Psoas muscle (tissue), 8 donors: ENCODE results near the gene ENTPD2. TPM values are rescaled to one million over a fixed set of nuclear protein-coding genes. Genes with fewer than 3 reads are reported as not detected.

Experiments used
- ATAC-seq, 4 donors: fragments of 200-7000 bp; cut with Tn5 transposase; one replicate each; pipeline ENCODE4 v1.9.1; 2020; ENCODE audit warnings: moderate library complexity in 3 of 4, mild to moderate bottlenecking in 2 of 4
- DNase-seq, 2 donors: peaks; one replicate each; pipeline ENCODE4 v3.0.0-alpha.2; 2020
- H3K27ac ChIP-seq: fragments of 200-600 bp; one replicate; pipeline ENCODE4 v1.8.0; 2022
- H3K27me3 ChIP-seq, 3 donors: fragments of 200-600 bp in 1 of 3; one replicate each; pipeline versions ENCODE4 v1.6.1 to v1.8.0; 2013 to 2022; ENCODE audit warnings: low read length in 2 of 3, mild to moderate bottlenecking in 2 of 3, moderate library complexity in 1 of 3; ENCODE audit not compliant: insufficient read depth in 3 of 3
- H3K36me3 ChIP-seq, 2 donors: fragments of 200-600 bp in 1 of 2; one replicate each; pipeline versions ENCODE4 v1.6.1 to v1.8.0; 2013 to 2022; ENCODE audit warnings: low read depth in 1 of 2, mild to moderate bottlenecking in 1 of 2, moderate library complexity in 1 of 2; ENCODE audit not compliant: insufficient read depth in 1 of 2
- H3K4me1 ChIP-seq: fragments of 200-600 bp; one replicate; pipeline ENCODE4 v1.8.0; 2022
- H3K4me3 ChIP-seq: fragments of 200-600 bp; one replicate; pipeline ENCODE4 v1.8.0; 2022; ENCODE audit warnings: mild to moderate bottlenecking
- H3K9me3 ChIP-seq: fragments of 200-600 bp; one replicate; pipeline ENCODE4 v1.8.0; 2022
- WGBS, 3 donors: extraction: QIAGEN DNeasy Blood & Tissue Kit; methylation state at CpG; one replicate each; pipeline versions ENCODE4 v1.1.6 to v1.1.7; 2013; 5-methylcytosine and 5-hydroxymethylcytosine counted together
- intact Hi-C, 2 donors: fragments of 100-400 bp; cut with DNase I; formaldehyde crosslinking; loops; one replicate each; pipeline versions ENCODE4 v1.11.0 to v1.14.2; 2022
- polyA plus RNA-seq, 3 donors: library from polyadenylated mRNA; stranded (reverse); fragments of 200-250 nt; gene quantifications; one replicate each; pipeline ENCODE4 v1.2.3, GENCODE V29; 2013
- total RNA-seq, 4 donors: library from RNA; stranded (reverse); fragmentation: NEBNext Ultra II Directional in 2 of 4; extraction: Animal tissue kit (Norgen Biotek cat#: 25700) in 2 of 4; gene quantifications; one replicate each; pipeline versions ENCODE4 v1.2.1 to v1.2.4, GENCODE V29; 2021 to 2023
- TF ChIP-seq, protein P1 (sequence below): fragments of 200-600 bp; IDR thresholded peaks from one replicate; pipeline ENCODE4 v1.8.0; 2022; ENCODE audit warnings: antibody characterized with exemption
- donor health status: healthy with polysubstance abuse.
- donor health status: DM: no; HTN: no; CAD: no; lungs with moderate emphysema.
- donor health status: Bipolar disorder and iron deficiency.
- donor health status: healthy.
- donor health status: DM: yes; HTN: yes; CAD: no.
- donor health status: DM: no; HTN: no; CAD: no.
- donor health status: DM: no; HTN: no; CAD: no.
- donor health status: DM: yes; HTN: yes; CAD: no.

Gene ENTPD2
- total and polyA plus RNA-seq, 7 donors = 0.17 to 1.4 (median 0.59) TPM

DNA sequence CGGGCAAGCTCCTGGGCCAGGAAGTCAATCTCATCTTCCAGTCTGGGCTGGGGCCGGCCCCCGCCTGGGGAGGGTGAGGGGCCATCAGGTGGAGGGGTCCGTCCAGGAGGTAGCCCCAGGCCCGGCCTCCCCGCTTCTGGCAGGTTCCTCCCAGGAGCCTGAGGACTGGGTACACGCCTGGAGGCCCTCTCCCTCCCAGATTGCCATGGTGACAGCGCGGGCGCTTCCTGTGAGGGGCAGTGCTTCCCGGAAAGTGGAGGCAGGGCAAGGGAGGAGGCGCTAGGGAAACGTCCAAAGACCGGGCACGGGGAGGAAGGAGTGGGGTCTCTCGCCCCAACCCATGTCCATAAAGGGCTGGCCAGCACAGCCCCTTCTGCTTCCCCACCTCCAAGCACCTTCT is 12.7 kb downstream of the ENTPD2 start:
- Histone ChIP-seq H3K27ac (no peak overlapping the region), H3K4me3 (no peak overlapping the region), H3K9me3 (no peaks in the 10 kb centered on the region), H3K36me3 (peaks cover 0 to 12% of the 10 kb centered on the region in 2 donors), H3K27me3 (peaks cover 0 to 23% (median 0%) of the 10 kb centered on the region in 3 donors), H3K4me1 (peaks cover 10% of the 10 kb centered on the region)
- TF ChIP-seq, protein P1, sequence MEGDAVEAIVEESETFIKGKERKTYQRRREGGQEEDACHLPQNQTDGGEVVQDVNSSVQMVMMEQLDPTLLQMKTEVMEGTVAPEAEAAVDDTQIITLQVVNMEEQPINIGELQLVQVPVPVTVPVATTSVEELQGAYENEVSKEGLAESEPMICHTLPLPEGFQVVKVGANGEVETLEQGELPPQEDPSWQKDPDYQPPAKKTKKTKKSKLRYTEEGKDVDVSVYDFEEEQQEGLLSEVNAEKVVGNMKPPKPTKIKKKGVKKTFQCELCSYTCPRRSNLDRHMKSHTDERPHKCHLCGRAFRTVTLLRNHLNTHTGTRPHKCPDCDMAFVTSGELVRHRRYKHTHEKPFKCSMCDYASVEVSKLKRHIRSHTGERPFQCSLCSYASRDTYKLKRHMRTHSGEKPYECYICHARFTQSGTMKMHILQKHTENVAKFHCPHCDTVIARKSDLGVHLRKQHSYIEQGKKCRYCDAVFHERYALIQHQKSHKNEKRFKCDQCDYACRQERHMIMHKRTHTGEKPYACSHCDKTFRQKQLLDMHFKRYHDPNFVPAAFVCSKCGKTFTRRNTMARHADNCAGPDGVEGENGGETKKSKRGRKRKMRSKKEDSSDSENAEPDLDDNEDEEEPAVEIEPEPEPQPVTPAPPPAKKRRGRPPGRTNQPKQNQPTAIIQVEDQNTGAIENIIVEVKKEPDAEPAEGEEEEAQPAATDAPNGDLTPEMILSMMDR = no peak
- WGBS, 3 donors = 63 to 69% (median 66%) methylated on average over 15 to 16 of the region's 16 CpGs
- DNase-seq (no peak), ATAC-seq (no peak)
- intact Hi-C loops = no loop called here

DNA sequence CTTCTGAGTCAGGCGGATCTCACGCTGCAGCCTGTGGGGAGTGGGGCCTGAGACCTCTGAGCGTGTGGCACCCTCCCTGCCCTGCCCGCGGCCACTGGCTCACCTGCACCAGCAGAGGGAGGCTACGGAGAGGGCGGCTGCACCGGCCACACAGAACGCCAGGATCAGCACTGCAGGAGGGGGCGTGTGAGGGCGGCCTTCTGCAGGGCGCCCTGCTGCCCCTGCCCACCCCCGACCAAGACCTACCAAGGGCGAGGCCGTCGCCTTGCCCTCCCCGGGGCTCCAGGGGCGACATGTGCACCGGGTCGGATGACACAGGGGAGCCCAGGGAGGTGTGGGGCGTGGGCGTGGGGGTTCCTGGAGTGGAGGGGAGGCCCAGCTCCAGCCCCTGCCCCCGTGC is 13.3 kb downstream of the ENTPD2 start:
- peaks cover 8% of the 10 kb centered on the region for H3K4me1 ChIP-seq
- no peak overlapping the region for H3K27ac ChIP-seq

DNA sequence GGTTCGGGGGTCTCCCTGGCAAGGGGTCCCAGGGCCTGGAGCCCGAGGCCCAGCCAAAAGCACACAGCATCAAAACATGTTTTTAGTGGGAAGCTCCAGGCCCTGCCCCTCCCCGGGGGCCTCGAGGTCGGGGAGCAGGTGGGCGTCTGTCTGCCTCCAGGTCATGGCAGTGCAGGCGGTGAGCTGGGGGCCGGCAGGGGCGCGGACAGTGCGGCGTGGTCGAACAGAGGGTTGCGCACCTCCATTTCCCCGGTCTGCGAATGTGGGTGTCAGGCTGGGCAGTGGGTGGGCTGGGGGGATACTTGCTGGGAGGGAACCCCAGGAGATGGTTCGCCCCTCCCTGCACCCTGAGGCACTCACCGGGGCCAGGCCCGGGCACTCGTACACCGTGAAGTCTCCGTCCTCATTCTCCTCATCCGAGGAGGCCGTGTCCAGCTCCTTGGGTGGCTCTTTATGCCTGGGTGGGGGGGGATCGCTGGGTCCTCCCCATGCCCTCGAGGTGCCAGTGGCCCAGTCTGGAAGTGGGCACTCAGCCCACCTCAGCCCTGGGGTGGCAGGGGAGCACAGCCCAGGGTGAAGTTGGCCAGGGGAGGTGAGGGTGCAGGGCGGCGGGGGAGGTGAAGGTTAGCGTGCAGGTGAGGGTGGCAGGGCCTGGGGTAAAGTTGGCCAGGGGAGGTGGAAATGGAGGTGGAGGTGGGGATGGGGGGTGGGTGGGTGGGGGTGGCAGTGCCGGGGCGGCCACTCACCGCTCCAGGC is 14.1 kb downstream of the ENTPD2 start:
- Histone ChIP-seq H3K27ac (no peak overlapping the region), H3K4me3 (no peak overlapping the region), H3K27me3 (peaks cover 0 to 16% (median 0%) of the 10 kb centered on the region in 3 donors), H3K36me3 (peaks cover 0 to 12% of the 10 kb centered on the region in 2 donors), H3K4me1 (peaks cover 5% of the 10 kb centered on the region), H3K9me3 (no peaks in the 10 kb centered on the region)
- TF ChIP-seq, protein P1 = no peak
- ATAC-seq (no peak), DNase-seq (no peak)
- WGBS, 3 donors = 90 to 91% (median 90%) methylated on average over 28 to 32 of the region's 32 CpGs
- intact Hi-C loops = no loop called here

More for the DNA sequence above, 13.3 kb downstream of the ENTPD2 start:
- H3K9me3 ChIP-seq = no peaks in the 10 kb centered on the region
- peaks cover 0 to 20% (median 0%) of the 10 kb centered on the region in 3 donors for H3K27me3 ChIP-seq
- DNase-seq (no peak), ATAC-seq (no peak)
- WGBS, 3 donors = 85 to 88% (median 85%) methylated on average over 19 to 23 of the region's 23 CpGs
- intact Hi-C loops = no loop called here
- TF ChIP-seq, protein P1 = no peak
- H3K36me3 ChIP-seq = peaks cover 0 to 12% of the 10 kb centered on the region in 2 donors
- no peak overlapping the region for H3K4me3 ChIP-seq

DNA sequence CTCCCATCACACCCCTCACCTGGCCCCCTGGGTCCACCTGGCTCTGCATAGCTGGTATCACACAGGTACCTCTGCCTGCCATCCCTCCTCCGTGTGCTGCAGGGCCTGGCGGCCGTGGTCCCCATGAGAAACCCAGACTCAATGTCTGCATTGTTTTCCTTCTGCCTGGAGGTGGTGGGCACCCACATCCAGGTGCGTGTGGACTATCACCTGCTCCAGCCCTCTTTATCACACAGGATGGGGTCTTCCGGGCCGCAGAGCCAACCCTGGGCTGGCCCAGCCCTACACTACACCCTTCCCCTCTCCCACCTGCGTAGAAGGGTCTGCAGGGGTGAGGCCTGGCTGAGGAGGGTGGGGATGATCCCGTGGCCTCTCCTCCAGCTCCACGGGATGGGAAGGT is 14.9 kb downstream of the ENTPD2 start:
- H3K36me3 ChIP-seq = peaks cover 0 to 12% of the 10 kb centered on the region in 2 donors
- WGBS, 3 donors = 86 to 89% (median 87%) methylated on average over 9 of the region's 9 CpGs
- peaks cover 0 to 12% (median 0%) of the 10 kb centered on the region in 3 donors for H3K27me3 ChIP-seq
- ATAC-seq (no peak), DNase-seq (no peak)
- no peak overlapping the region for H3K27ac ChIP-seq
- peaks cover 6% of the 10 kb centered on the region for H3K4me1 ChIP-seq
- no peaks in the 10 kb centered on the region for H3K9me3 ChIP-seq
- intact Hi-C loops = no loop called here
- TF ChIP-seq, protein P1 = no peak
- no peak overlapping the region for H3K4me3 ChIP-seq
